OCI-LY3 (cell line): ENCODE results near the gene FAM83E.

Source experiments
- H2AFZ ChIP-seq: fragments of 200-600, 300-600 bp; shearing (Covaris generic); 2 replicates; pipeline ENCODE4 v1.6.0; 2014; ENCODE audit warnings: antibody characterized with exemption, low read depth, low read length
- H3K27ac ChIP-seq: fragments of 200-600, 300-600 bp; sonication (generic); 2 replicates; pipeline ENCODE4 v1.5.1; 2014; ENCODE audit warnings: mild to moderate bottlenecking, low read length, moderate library complexity, mixed read lengths
- H3K27me3 ChIP-seq: fragments of 200-600, 300-600 bp; sonication (generic); 2 replicates; pipeline ENCODE4 v1.6.1; 2014; ENCODE audit warnings: low read depth, low read length, mixed read lengths
- H3K36me3 ChIP-seq: fragments of 200-600, 300-600 bp; sonication (generic); replicated peaks from 2 replicates; pipeline ENCODE3; 2014; ENCODE audit warnings: low read depth, low read length, mixed read lengths
- H3K4me1 ChIP-seq: fragments of 300-600, 200-600 bp; sonication (generic); 2 replicates; pipeline ENCODE4 v1.6.1; 2014; ENCODE audit warnings: low read length, mixed read lengths
- H3K4me2 ChIP-seq: fragments of 200-600, 300-600 bp; sonication (generic); 2 replicates; pipeline ENCODE4 v1.6.1; 2014; ENCODE audit warnings: low read length, mixed read lengths
- H3K4me3 ChIP-seq: fragments of 300-600, 200-600 bp; sonication (generic); 2 replicates; pipeline ENCODE4 v1.5.1; 2014; ENCODE audit warnings: antibody characterized with exemption, mild to moderate bottlenecking, low read length, moderate library complexity
- H3K79me2 ChIP-seq: fragments of 300-600, 200-600 bp; shearing (Covaris generic); 2 replicates; pipeline ENCODE4 v1.6.1; 2014; ENCODE audit warnings: mild to moderate bottlenecking, low read length, mixed read lengths
- H3K9ac ChIP-seq: fragments of 300-600, 200-600 bp; shearing (Covaris generic); 2 replicates; pipeline ENCODE4 v1.6.0; 2014; ENCODE audit warnings: mild to moderate bottlenecking, low read length, moderate library complexity
- H3K9me3 ChIP-seq: fragments of 200-600, 300-600 bp; shearing (Covaris generic); 2 replicates; pipeline ENCODE4 v1.6.1; 2014; ENCODE audit warnings: low read length, mixed read lengths; ENCODE audit not compliant: insufficient read depth
- H4K20me1 ChIP-seq: fragments of 200-600, 300-600 bp; sonication (generic); 2 replicates; pipeline ENCODE4 v1.6.1; 2016; ENCODE audit warnings: low read length, mixed read lengths; ENCODE audit not compliant: insufficient read depth
- EZH2phosphoT487 ChIP-seq: fragments of 200-600 bp; shearing (Covaris generic); IDR thresholded peaks from 2 replicates; pipeline ENCODE4 v1.6.1; 2018; ENCODE audit warnings: antibody characterized with exemption, mixed run types, low read depth
- TF ChIP-seq, protein P1 (sequence below): fragments of 200-600, 300-600 bp; sonication (generic); IDR thresholded peaks from 2 replicates; pipeline ENCODE4 v1.5.1; 2014; ENCODE audit warnings: antibody characterized with exemption, low read length, low read depth

The FAM83E gene

DNA sequence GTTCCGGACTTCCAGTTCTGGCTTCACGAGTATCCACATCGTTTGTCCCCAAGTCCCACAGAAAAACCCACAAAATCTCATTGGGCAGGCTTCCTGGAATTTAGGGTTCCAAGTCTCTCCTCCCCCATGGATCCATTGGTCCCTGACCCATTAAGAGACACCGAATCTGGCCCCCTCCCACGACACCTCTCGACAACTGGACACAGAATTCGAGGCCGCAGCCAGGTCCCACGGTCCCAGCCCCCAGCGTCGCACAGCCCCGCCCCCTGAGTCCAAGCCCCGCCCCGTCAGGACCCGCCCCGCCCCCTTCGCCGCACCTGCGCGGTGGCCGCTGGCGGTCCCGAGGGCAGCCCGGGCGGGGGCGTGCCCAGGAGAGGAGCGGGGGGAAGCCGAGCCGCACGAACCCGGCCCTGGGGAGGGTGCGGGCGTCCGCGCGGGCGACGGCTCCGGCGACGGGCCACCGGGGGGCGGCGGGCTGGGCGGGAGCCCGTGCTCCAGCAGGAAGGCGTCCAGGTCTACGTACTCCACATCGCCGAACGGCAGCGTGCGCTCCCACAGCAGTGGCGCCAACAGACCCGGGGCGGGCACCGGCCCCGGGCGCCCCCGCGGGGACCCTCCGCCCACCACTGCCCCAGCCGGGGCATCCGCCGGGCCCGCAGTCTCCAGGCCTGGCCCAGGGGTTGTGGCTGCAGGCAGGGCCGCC is 20.5 kb upstream of the FAM83E start:
- peak overlapping the region; percentile 85 for H3K9ac ChIP-seq
- H3K36me3 ChIP-seq: peaks cover 5% of the 10 kb centered on the region
- no peaks in the 10 kb centered on the region for H3K27me3 ChIP-seq
- peak overlapping the region; percentile 76 for H3K27ac ChIP-seq
- H4K20me1 ChIP-seq: no peaks in the 10 kb centered on the region
- H3K4me2 ChIP-seq: peak overlapping the region; percentile 95
- H3K9me3 ChIP-seq: no peaks in the 10 kb centered on the region
- H3K79me2 ChIP-seq: peaks cover 16% of the 10 kb centered on the region
- H3K4me3 ChIP-seq: peak overlapping the region; percentile 77
- H3K4me1 ChIP-seq: peaks cover 45% of the 10 kb centered on the region
- no peak overlapping the region for H2AFZ ChIP-seq
- TF ChIP-seq, protein P1, sequence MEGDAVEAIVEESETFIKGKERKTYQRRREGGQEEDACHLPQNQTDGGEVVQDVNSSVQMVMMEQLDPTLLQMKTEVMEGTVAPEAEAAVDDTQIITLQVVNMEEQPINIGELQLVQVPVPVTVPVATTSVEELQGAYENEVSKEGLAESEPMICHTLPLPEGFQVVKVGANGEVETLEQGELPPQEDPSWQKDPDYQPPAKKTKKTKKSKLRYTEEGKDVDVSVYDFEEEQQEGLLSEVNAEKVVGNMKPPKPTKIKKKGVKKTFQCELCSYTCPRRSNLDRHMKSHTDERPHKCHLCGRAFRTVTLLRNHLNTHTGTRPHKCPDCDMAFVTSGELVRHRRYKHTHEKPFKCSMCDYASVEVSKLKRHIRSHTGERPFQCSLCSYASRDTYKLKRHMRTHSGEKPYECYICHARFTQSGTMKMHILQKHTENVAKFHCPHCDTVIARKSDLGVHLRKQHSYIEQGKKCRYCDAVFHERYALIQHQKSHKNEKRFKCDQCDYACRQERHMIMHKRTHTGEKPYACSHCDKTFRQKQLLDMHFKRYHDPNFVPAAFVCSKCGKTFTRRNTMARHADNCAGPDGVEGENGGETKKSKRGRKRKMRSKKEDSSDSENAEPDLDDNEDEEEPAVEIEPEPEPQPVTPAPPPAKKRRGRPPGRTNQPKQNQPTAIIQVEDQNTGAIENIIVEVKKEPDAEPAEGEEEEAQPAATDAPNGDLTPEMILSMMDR: no peak
- TF ChIP-seq EZH2phosphoT487: no peak

DNA sequence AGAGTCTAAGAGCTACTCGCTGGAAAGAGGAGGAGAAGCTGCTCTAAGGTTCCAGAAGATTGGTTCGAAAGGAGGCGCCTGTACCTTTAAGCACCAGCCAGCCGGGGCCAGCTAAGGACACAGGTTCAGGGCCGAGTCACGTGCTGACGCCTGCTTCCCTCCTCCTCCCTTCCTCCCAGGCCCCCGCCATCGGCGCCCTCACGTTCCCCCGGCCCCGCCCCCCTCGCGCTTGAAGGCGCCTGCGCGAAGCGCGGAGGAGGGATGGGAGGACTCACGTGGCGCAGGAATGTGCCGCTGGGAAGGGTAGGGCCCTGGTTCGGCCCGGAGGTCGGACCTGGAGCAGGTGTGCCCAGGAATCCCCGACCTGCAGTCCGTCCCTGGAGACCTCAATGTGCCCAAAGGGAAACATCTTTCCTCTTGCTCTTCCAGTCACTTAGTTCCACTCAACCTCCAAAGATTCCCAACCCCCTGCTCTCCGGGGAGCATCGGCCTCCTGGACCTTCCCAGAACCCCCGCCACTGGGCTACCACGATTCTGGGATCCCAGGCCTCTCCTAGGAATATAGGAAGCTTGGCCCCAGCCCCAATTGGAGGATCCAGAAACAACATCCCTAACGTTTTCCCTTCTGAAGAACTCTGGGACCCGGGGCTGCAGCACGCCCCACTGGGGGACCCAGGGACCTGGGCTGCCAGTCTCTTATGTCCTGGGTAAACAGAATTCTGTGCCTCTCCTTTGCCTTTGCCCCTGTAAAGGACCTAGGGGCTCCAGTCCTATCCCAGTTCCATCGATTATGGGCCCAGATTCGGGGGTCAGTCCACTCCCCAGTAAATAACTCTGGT is 19.8 kb upstream of the FAM83E start:
- H3K4me2 ChIP-seq: peak overlapping the region; percentile 95
- peak overlapping the region; percentile 30; the same call in 1 of the 2 replicates for H2AFZ ChIP-seq
- peak overlapping the region; percentile 83 for H3K9ac ChIP-seq

GRCh38 chr19:48634036-48634342 is 19.1 kb upstream of the FAM83E start:
- peaks cover 44% of the 10 kb centered on the region for H3K4me1 ChIP-seq
- peak overlapping the region; percentile 83 for H3K9ac ChIP-seq
- no peaks in the 10 kb centered on the region for H3K9me3 ChIP-seq
- H3K79me2 ChIP-seq: peaks cover 16% of the 10 kb centered on the region
- peak overlapping the region; percentile 76 for H3K27ac ChIP-seq
- peak overlapping the region; percentile 77 for H3K4me3 ChIP-seq
- peak overlapping the region; percentile 95 for H3K4me2 ChIP-seq
- peaks cover 18% of the 10 kb centered on the region for H3K36me3 ChIP-seq
- H4K20me1 ChIP-seq: no peaks in the 10 kb centered on the region
- H3K27me3 ChIP-seq: no peaks in the 10 kb centered on the region
- H2AFZ ChIP-seq: peak overlapping the region; percentile 30; the same call in 1 of the 2 replicates
- no peak for TF ChIP-seq EZH2phosphoT487
- TF ChIP-seq, protein P1: no peak

More for the DNA sequence above, 19.8 kb upstream of the FAM83E start:
- peaks cover 13% of the 10 kb centered on the region for H3K36me3 ChIP-seq
- H3K27me3 ChIP-seq: no peaks in the 10 kb centered on the region
- H3K27ac ChIP-seq: peak overlapping the region; percentile 76
- H3K9me3 ChIP-seq: no peaks in the 10 kb centered on the region
- H4K20me1 ChIP-seq: no peaks in the 10 kb centered on the region
- TF ChIP-seq EZH2phosphoT487: no peak
- TF ChIP-seq, protein P1: no peak
- H3K79me2 ChIP-seq: peaks cover 16% of the 10 kb centered on the region
- H3K4me3 ChIP-seq: peak overlapping the region; percentile 77
- peaks cover 45% of the 10 kb centered on the region for H3K4me1 ChIP-seq
